NCI-H2227 (cell line): ENCODE results near the gene LMTK2.
"Not testable (repeated sequence)": the region's sequence is repeated elsewhere in the genome, so short reads cannot be mapped to it uniquely, and the experiment has no call there.

Experiments
- DNase-seq: peaks from one replicate; lab custom pipeline; 2025; ENCODE audit not compliant: unreplicated experiment; lab: John Stamatoyannopoulos, UW

LMTK2 gene

DNA sequence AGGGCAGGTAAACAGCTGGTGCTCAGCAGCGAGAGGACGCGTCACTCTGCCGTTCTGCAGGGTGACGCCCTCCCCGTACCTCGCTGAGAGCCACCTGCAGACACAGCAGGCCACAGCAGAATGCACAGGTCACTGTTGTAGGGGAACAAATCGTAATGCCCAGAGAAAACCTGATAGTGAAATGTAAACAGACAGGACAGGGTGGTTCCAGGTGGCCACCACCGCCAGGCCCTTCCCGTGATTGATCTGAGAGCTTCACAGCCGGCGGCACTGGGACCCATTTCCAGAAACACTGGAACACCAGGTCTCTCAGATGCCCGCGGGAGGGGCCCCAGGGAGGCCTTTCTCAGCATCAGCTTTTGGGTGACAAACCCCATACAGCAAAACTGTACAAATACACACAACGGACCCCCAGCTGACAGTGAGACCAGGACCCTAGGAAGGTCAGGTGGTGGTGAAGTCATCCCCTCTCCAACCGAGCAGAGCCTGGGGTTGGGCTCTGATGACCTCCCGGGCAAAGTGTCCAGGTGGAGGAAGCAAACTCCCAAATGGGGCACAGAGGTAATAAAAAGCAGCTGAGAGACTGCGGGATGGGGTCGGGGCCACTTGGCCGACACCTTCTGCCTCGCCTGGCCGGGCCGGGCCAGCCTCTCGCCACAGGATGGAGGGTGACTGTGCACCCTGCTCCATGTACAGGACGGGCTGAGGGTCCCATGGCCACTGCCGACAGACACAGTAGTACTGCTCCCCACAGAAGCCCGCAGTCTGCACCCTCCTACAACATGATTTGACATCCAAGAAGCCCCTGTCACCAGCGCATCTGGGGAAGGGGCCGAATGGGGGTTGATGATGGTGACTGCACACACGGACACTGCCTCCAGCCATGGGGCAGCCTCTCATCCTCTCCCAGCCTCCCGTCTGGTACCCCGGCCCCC lies 109.2 kb downstream of the LMTK2 start:
- no peak for DNase-seq

DNA sequence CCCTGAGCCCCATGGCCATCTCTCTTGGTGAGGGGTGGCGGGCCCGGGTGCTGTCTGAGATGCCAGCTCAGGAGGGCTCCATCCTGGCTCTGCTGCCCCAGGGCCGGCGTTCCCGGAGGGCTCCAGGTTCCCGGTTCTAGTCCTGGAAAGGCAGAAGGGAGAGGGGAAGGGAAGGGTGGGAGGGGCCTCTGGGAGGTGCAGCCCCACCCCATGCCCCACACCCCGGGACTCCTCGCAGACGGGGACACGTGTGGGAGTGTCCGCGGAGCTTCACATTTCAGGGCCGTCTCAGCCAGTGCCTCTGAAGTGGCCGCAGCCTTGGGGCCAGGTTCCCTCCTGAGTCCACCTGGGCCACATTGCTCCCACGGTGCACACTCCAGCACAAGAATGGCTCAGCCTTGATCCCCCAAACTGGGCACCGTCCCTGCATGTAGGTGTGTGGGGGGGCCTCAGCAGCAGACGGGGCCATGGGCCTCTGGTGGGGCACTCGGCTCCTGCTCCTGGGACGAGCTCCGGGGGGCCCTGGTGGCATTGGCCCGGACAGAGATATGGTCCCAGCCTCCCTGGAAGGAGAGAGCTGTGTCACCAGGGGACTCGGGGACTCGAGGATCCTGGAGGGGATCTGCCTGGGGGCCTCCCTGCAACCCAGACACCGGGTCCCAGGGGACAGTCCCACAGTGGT lies 110.4 kb downstream of the LMTK2 start:
- DNase-seq: no peak

DNA sequence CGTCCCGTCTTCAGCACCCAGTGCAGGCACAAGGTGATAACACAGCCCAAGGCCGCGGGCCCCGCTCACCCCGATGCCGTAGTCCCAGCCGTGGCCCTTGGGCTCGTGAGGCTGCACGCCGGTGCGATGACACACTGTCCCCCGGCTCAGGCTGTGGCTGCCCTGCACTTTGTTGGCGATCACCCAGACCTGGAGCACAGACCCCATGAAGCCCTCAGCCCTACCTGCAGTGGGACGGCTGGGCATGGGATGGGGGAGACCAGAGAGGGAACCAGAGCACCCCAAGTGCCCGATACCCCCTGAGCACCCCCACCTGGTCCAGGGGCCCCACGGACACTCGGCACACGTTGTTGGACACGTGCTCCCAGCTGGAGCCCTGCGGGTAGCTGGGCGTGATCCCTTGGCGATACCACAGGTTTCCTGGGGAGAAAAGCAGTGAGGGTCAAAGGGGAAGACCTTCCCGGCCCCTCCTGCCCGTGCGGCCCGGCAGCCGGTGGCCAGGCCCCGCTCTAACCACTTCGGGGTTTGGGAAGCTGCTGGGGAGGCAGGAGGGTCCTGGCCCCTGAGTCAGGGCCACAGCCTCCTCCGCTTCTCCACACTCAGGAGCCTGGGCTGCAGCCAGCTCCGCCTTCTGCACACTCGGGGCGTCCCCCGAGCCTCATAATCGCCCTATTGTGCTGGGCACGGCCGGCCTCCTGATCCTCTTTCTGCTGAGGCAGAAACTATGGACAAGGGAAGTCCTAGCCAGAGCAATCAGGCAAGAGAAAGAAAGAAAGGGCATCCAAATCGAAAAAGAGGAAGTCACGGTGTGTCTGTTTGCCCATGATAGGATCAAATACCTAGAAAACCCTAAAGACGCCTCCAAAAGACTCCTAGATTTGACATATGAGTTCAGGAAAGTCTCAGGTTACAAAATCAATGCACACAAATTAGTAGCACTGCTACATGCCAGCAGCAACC lies 111.2 kb downstream of the LMTK2 start:
- DNase-seq: peak; percentile 29

DNA sequence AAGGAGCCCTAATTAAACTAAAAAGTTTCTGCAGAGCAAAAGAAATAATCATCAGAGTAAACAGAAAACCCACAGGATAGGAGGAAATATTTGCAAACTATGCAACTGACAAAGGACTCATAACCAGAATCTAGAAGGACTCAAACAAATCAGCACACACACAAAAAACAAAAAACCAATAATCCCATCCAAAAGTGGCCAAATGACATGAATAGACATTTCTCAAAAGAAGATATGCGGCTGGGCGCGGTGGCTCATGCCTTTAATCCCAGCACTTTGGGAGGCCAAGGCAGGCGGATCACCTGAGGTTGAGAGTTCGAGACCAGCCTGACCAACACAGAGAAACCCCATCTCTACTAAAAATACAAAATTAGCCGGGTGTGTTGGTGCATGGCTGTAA lies 112.7 kb downstream of the LMTK2 start:
- DNase-seq: not testable (repeated sequence)

DNA sequence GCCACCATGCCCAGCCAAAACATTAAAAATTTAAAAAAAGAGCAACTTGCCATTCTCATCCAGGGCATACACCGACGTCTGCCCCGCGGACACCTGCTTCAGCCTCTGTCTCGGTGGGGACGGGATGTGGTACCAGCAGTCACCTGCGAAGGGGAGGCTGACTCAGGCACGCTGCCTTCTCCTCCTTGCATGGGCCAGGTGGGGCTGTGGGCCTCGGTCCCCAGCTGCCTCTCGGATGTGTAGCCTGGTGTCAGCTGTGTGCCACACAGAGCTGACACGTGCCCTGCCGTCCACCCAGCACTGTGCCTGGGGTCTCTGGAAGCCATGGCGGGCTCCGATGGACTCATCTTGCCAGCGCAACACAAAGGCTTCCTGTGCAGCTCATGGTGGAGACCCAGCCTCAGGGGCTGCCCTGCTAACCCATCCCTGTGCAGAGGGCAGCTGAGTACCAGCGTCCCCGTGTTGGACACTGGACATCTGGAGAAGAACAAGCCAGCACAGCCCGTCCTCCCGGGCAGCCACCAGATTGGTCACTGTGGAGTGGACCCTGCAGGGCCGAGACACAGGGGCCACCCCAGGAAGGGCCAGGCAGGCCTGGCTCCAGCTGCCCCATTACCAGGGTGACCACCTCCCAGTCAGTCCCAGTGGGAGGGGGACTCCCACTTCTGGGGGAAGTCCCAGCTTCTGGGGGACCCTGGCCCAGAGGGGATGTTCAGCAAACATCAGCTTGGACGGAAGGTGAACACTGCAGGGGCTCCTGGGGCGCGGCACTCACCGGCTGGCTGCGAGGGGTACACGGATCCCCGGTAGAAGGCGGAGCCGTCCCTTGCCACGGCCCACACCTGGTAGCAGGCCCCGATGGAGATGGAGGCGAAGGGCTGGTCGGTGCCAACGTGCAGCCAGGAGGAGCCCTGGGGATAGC lies 115.2 kb downstream of the LMTK2 start:
- no peak for DNase-seq

DNA sequence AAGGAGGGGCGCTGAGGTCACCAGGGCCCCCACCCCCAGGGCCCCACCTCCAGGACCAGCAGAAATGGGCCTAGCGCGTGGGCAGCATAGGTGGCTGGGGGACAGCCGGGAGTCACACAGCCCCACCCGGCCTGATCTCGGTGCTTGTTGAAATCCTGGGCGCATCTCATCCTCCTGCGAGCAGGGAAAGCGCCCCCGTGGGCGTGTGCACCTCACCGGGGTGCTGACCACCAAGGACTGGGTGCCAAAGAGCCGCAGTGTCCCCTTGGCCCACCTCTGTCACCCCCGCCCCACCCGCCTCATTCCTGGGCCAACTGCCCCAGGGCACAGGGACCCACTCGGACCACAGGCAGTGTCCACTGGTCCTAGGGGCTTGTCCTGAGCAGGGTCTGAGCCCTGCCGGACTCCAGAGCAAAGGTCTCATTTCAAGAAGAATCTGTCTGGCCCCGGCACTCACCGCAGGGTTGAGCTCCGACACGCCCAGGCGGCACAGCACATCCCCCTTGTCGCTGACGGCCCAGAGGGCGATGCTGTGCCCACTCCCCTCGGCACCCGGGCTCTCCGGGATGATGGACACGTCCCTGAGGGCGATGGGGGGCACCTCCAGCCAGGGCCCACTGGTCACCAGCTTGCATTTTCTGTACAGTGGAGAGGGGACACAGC lies 116.0 kb downstream of the LMTK2 start:
- DNase-seq: no peak

DNA sequence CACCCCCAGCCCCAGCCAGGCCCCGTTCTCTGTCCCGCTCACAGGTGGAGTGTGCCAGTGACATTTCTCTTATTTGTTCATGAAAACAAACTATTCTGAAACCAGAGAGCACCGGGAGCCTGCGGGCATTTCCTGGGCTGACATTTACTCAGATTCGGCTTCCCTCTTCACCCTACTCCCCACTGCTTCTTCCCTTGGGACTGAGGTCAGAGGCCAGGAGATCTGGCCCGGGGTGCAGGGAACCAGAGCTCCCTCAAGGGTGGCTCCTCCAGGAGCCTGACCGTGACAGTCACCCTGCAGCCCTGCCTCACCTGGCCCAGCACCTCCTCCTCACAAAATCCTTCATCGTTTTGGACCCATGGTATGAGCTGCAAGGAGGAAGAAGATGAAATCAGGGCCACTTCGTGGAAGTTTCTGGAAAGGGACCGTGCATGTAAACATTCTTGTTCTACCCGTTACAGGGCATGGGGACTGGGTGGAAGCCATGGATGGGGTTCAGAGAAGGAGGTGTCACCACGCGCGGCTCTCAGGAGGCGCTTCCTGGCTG lies 116.8 kb downstream of the LMTK2 start:
- DNase-seq: no peak

DNA sequence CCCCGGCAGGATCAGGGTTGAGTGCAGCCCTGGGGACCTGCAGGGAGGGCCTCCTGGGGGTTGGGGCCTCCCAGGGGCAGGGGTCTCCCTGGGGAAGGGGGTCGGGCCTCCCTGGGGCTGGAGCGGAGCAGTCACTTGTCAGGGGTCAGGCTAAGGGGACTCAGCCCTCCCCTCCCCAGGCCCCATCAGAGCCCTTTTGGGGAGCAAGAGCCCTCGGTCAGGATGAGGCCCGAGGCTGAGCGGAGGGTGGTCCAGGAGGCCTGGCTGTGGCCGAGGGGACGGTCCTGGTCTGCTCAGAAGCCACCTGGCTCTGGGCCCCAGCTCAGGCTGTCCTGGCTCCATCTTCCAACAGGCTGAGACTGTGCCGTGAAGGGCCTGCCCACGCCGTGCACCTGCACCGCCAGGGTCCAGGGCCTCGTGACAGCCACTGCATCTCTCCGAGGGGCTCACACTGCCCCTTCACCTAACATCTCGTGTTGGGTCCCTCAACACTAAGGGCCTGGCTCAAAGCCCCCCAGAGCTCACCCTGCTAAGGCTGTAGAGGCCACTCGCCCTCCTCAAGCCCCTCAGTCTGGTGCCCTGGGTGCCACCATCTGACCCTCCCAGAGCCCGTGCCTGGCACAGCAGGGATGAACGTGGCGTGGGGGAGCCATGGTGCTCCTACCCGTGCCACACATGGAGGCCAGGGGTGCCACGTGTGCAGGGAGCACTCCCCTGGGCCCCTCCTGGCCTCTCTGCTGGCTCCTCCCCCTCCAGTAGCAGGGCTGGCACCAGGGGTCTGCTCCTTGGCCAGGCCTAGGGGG lies 117.4 kb downstream of the LMTK2 start:
- no peak for DNase-seq

DNA sequence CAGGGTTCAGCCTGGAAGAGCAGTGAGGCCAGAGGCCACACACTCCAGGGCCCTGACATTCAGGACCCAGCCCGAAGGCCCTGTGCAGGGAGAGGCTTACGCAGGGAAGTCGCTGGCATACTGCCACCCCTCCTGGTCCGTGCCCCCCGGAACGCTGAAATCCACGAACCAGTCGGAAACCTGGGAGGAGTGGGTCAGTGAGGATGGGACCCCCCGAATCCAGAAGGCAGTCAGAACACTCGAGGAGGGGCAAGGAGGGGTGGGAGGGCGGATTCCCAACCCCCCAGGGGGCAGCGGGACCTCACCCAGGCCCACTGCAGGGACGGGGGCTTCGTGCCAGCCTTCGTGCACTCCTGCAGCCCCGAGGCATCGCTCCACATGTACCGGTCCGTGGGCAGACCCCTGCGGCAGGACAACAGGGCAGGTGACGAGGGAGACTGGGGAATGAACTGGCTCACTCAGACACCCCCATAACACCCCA lies 118.1 kb downstream of the LMTK2 start:
- no peak for DNase-seq

DNA sequence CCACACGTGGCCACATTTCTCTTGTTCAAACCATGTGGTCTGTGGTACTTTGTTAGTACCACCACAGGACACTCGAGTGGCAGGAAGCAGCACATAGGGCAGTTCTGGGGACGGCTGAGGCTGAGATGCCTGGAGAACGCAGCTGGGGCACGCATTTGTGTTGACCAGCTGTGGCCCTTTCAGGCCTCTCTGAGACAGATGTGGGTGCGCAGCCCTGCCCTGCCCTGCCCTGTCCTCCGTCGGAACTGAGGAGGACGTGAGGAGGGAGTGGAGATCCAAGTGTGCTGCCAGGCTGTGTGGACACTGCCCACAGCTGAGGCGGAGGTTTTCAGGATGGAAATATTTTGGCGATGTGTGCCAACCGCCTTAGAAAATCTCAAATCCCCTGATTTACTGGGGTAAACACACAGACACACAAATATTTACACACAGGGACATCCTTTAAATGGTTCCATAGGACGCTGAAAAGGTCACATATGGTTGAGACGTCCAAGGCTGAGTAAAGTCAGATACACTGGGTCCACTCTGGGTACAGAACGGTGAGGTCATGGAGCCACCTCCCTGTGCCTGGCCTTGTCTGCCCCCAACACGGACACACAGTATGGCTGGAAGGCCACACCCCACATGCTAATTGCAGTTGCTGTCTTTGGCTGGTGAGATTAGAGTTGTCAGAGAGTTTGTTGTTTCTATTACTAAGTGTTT lies 119.4 kb downstream of the LMTK2 start:
- DNase-seq: no peak

DNA sequence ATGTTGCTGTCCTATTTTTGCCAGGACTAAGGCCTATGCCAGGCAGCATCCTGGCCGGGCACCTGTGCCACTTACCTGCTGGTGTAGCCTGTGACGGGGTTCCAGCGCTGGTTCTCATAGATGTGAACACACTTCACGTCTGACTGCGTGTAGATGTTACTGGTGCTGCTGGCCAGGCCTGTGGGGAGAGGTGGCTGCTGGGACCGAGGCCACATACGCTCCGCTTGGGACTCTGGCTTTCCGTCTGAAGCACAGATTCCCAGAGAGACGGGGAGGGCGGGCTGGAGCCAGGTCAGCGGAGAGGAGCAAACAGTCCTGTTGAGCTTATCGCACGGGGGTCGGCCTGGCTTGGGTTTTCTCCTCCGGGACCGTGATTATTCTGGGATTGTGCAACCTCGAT lies 121.3 kb downstream of the LMTK2 start:
- no peak for DNase-seq

DNA sequence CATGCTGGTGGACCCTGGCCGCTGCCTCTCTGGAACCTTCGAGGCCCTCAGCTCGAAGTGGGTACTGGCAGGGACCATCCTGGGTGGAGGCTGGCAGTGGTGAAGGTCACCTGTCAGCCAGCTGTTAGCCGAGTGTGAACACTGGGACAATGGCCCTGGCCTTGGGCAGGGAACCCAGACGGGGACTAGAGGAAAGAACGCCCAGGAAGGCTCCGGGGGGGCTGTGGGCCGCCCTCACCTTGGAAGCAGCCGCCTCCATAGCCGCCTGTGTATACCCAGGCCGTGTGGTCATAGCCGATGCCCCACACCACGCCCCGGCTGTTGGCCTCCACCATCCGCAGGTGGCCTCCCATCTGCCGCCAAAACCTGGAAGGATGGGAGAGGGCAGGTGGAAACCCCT lies 122.1 kb downstream of the LMTK2 start:
- DNase-seq: no peak

DNA sequence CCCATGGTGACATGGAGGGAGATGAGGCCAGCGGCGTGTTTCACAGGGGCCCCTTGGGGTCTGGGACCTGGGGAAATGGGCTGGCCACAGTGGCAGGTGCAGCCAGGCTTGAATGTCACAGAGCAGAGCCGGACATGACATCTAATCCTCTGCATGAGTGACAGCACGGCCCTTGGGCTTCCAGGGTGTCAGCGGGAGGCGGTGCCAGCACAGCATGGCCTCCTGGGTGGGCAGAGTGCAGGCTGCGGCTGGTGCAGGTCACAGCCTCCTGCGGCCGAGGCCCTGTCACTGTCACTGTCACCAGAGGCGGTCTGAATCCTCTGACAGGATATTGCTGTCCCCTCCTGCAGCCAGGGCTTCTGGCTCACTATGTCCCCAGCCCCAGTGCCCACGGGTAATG lies 122.8 kb downstream of the LMTK2 start:
- no peak for DNase-seq

DNA sequence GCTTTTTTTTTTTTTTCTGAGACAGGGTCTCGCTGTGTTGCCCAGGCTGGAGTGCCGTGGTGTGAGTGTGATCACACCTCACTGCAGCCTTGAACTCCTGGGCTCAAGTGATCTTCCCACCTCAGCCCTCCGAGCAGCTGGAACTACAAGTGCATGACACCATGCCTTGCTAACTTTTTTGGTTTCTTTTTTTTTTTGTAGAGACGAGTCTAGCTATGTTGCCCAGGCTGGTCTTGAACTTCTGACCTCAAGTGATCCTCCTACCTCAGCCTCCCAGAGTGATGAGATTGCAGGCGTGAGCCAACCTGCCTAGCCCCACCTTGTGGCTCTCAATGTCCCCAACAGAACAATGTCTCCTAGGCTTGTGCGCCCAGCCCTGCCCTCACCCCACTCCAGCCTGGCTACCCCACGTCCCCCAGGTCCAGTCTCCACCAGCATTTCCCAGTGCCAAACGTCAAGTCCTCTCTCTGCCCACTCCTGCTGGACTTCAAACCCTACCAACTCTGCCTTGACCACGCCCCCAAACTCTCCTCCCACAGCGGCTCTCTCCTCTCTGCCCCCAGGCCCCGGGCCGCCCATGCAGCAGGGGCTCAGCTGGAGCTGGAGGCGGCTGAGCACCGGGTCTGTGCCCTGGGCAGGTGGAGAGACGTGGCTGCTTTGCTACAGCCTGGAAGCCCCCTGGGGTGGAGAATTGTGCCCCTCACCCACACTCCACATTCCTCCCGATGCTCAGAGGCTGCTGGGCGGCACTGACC lies 123.5 kb downstream of the LMTK2 start:
- no peak for DNase-seq

DNA sequence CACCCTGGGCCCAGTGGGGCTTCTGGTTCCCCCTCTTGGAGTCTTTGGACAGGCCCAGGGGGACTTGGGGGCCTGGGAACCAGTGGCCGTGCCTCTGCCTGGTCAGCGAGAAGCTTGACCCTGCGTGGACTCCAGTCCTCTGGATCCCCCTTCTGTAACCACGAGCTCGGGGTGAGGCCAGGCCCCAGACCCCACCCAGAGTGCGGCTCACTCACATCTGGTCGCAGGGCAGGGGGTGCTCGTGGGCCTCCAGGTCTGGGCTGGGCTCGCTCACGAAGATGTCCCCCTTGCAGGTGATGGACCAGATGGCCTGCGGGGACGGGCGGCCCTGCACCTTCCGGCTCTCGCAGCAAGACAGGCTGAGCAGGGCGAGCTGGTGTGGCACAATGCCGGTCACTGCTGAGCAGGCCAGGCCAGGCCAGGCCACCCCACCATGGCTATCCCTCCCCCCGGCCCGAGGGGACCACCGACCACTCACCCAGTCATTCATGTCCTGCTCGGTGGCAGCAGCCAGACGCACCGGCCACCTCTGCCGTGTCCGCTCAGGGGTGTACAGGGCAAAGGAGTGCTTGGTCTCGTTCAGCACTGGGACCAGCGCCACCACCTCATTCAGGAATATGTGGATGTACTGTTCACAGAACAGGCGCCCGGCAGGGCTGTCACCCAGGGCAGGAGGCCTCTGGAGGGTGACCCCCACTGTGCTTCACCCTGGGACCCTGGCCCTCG lies 124.2 kb downstream of the LMTK2 start:
- no peak for DNase-seq

DNA sequence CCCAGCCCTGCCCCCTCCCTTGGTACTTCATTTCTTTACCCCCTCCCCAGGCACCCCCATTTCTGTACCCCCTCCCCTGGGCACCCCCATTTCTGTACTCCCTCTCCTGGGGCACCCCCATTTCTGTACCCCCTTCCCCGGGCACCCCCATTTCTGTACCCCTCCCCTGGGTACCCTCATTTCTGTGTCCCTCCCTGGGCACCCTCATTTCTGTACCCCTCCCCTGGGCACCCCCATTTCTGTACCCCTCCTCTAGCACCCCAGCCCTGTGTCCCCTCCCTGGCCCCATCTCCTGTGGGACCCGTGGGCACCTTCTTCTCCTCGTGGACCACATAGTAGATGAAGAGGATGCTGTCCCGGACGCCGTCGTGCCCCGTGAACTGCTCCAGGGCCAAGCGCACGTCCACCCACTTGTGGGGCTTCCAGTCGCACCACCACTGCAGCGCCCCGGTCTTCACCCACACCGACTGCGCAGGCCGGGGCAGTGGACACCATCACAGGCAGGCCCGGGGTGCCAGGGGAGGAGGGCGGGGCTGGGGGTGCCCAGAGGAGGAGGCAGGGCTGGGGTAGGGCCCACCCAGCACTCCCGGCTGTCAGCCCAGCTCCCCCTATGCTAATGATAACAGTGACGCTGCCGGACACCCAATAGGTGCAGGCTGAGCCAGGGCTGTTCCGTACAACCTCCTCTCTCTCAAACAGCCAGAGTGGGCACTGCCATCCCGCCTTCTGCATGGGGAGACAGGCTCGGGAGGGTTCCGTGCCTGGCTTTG lies 125.0 kb downstream of the LMTK2 start:
- no peak for DNase-seq
